PC-3 (cell line): ENCODE data around the gene TRAPPC2L.

ENCODE experiments used
- CTCF ChIP-seq: fragments of 300-600 bp; sonication (generic); conservative IDR thresholded peaks from 2 replicates; pipeline ENCODE4 v1.5.1; 2017; ENCODE audit warnings: antibody characterized with exemption, low read depth, mild to moderate bottlenecking, low read length
- EZH2 ChIP-seq: fragments of 300-600 bp; sonication (generic); IDR thresholded peaks from one replicate; pipeline ENCODE4 v1.6.1; 2017; ENCODE audit warnings: antibody characterized with exemption, mild to moderate bottlenecking, low read length; ENCODE audit not compliant: unreplicated experiment
- EZH2phosphoT487 ChIP-seq: fragments of 300-600 bp; sonication (generic); IDR thresholded peaks from 2 replicates; pipeline ENCODE4 v1.6.1; 2018; ENCODE audit warnings: mild to moderate bottlenecking, antibody characterized with exemption, low read length, borderline replicate concordance

- TF ChIP-seq CTCF (no peak), EZH2 (no peak), EZH2phosphoT487 (no peak)
These were observed 46.6 kb upstream of the TRAPPC2L start for GRCh38 chr16:88810166-88810911.
